Right cardiac atrium (tissue), 5 donors: ENCODE data around the gene GDPD5. TPM values are rescaled to one million over a fixed set of nuclear protein-coding genes. Genes with fewer than 3 reads are reported as not detected.
A peak's percentile ranks its signal among the peaks of the same experiment; 100 is the strongest.

Experiments used
- ATAC-seq, 2 donors: fragments of 200-7000 bp; cut with Tn5 transposase; one replicate each; pipeline versions ENCODE4 v1.8.0 to v1.9.1; 2020; ENCODE audit warnings: moderate library complexity in 2 of 2, mild to moderate bottlenecking in 1 of 2
- DNase-seq, 3 donors: peaks; one replicate each; pipeline ENCODE4 v3.0.0-alpha.2; 2020
- H3K27ac ChIP-seq: one replicate; pipeline ENCODE4 v1.5.1; 2013; ENCODE audit warnings: mild to moderate bottlenecking, low read length, control low read depth, moderate library complexity
- H3K27me3 ChIP-seq: one replicate; pipeline ENCODE4 v1.6.1; 2013; ENCODE audit not compliant: control insufficient read depth, insufficient read depth
- H3K4me1 ChIP-seq: one replicate; pipeline ENCODE4 v1.6.1; 2013; ENCODE audit warnings: low read length; ENCODE audit not compliant: control insufficient read depth, insufficient read depth
- H3K4me3 ChIP-seq: one replicate; pipeline ENCODE4 v1.5.1; 2013; ENCODE audit warnings: low read length, control low read depth
- H3K9me3 ChIP-seq: one replicate; pipeline ENCODE4 v1.6.1; 2013; ENCODE audit warnings: low read length; ENCODE audit not compliant: control insufficient read depth
- WGBS: extraction: QIAGEN DNeasy Blood & Tissue Kit; methylation state at CpG from one replicate; pipeline ENCODE4 v1.1.7; 2013; 5-methylcytosine and 5-hydroxymethylcytosine counted together
- intact Hi-C, 4 donors: fragments of 100-400 bp; cut with DNase I; formaldehyde crosslinking; loops; one replicate each; pipeline versions ENCODE4 v1.11.0 to v1.14.0; 2022 to 2023
- polyA plus RNA-seq: library from polyadenylated mRNA; stranded (reverse); fragments of 200-250 nt; gene quantifications from one replicate; pipeline ENCODE4 v1.2.3, GENCODE V29; 2013
- total RNA-seq, 4 donors: library from RNA; stranded (reverse); fragmentation: NEBNext Ultra II Directional; extraction: Animal tissue kit (Norgen Biotek cat#: 25700); gene quantifications; one replicate each; pipeline ENCODE4 v1.2.1, GENCODE V29; 2021
- donor health status: healthy with polysubstance abuse.
- donor health status: DM: no; HTN: yes; CAD: no.
- donor health status: DM: no; HTN: no; CAD: no.
- donor health status: DM: no; HTN: yes; CAD: no; lungs with severe emphysema.
- donor health status: DM: yes; HTN: yes; CAD: no.

The GDPD5 gene
- total and polyA plus RNA-seq, 5 donors: 5.3 to 8.5 (median 7.8) TPM

DNA sequence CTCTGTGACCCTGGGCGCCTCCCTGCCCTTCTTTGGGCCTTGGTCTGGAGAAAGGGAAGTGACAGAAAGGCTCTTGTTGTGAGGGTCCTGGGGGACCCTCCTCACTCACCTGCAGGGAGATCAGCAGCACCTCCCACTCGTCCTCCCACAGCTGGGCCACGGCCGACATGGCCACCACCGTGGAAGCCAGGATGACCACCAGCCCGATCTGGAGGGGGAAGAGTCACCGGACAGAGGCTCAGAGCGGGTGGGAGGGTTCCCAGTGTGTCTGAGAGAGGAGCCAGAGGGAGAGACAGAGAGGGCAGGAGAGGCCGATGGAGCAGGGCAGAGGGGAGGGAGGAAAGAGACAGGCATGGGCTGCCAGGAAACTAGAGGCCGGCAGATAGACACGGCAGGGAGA, 76.0 kb downstream of the GDPD5 start:
- Histone ChIP-seq H3K9me3 (no peaks in the 10 kb centered on the region), H3K27ac (no peak overlapping the region), H3K4me3 (no peak overlapping the region), H3K4me1 (no peaks in the 10 kb centered on the region), H3K27me3 (no peaks in the 10 kb centered on the region)
- ATAC-seq (no peak), DNase-seq (no peak)
- intact Hi-C loops: loop anchor here in 3 of 4 donors (2.0 to 10.0 kb wide), 3 partner anchors 65 to 83 kb away; no protein-coding TSS in a partner anchor
- WGBS: 90% methylated on average over 11 of the region's 11 CpGs

GRCh38 chr11:75449271-75449670, 76.5 kb downstream of the GDPD5 start:
- no peak overlapping the region for H3K27ac ChIP-seq
- WGBS: 93% methylated on average over 10 of the region's 10 CpGs
- no peaks in the 10 kb centered on the region for H3K9me3 ChIP-seq
- ATAC-seq (no peak), DNase-seq (no peak)
- no peaks in the 10 kb centered on the region for H3K27me3 ChIP-seq
- H3K4me1 ChIP-seq: no peaks in the 10 kb centered on the region
- intact Hi-C loops: loop anchor here in 3 of 4 donors (2.0 to 5.0 kb wide), 2 partner anchors 80 to 83 kb away; no protein-coding TSS in a partner anchor
- no peak overlapping the region for H3K4me3 ChIP-seq

DNA sequence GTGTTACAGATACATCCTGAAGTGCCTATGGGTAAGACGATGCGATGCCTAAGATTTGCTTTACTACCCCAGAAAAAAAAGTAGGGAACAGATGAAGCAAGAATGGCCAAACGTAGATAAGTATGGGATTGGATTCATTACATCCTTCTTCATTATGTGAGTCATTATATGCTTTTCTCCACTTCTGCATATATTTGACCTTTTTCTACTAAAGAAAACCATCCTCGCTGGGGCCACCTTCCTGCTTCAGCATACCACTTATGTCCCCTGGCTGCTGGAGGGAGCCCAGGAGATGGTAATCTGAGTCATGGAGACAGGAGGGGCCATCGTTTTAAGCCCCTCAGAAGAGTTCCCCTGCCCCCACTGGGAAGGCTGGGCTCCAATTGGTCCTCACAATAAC, 78.3 kb downstream of the GDPD5 start:
- DNase-seq (no peak), ATAC-seq (no peak)
- Histone ChIP-seq H3K27ac (no peak overlapping the region), H3K4me3 (no peak overlapping the region), H3K4me1 (no peaks in the 10 kb centered on the region), H3K9me3 (no peaks in the 10 kb centered on the region), H3K27me3 (no peaks in the 10 kb centered on the region)
- WGBS: 78% methylated on average over 5 of the region's 5 CpGs
- intact Hi-C loops: loop anchor here in 2 of 4 donors (5.0 kb wide), 1 partner anchor 85 kb away; no protein-coding TSS in a partner anchor

DNA sequence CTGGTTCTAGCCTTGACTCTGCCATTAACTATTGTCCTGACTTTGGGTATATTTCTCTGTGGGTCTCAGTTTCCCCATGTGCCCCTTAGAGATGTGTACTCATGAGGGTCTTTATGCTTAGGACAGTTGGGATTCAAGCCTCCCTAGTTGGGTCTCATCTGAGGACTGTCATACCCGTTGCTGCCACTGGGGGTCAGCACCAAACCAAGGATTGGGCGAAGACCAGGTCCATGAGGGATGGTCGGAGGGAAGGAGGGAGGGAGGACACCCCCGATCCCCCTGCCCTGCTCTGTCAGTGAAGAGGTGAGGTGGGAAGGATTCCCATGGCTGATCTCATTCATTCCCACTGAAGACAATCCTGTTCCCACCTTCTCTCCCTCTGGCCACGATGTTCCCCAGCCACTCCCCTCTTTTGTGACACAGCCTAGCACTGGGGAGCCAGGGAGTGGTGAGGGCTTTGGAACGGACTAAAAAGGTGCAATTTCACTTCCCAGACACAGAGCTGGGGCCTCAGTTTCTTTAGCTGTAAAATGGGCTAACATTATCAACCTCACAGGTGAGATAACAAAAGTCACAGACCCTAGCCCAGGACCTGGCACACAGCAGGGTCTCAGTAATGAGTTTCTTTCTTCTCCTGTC, 80.3 kb downstream of the GDPD5 start:
- intact Hi-C loops: loop anchor here in 3 of 4 donors (2.0 to 5.0 kb wide), 2 partner anchors 87 kb away; no protein-coding TSS in a partner anchor
- WGBS: 9% methylated on average over 6 of the region's 6 CpGs
- no peaks in the 10 kb centered on the region for H3K27me3 ChIP-seq

GRCh38 chr11:75443043-75443442, 82.7 kb downstream of the GDPD5 start:
- H3K4me1 ChIP-seq: no peaks in the 10 kb centered on the region
- 88% methylated on average over 12 of the region's 12 CpGs for WGBS
- no peaks in the 10 kb centered on the region for H3K27me3 ChIP-seq
- no peak overlapping the region for H3K4me3 ChIP-seq
- intact Hi-C loops: no loop called here
- ATAC-seq: no peak
- no peak overlapping the region for H3K27ac ChIP-seq
- no peaks in the 10 kb centered on the region for H3K9me3 ChIP-seq
- peak in 2 of 3 donors; percentile 45 to 49 for DNase-seq

More for the DNA sequence above, 80.3 kb downstream of the GDPD5 start:
- Histone ChIP-seq H3K27ac (no peak overlapping the region), H3K4me1 (no peaks in the 10 kb centered on the region), H3K9me3 (no peaks in the 10 kb centered on the region), H3K4me3 (no peak overlapping the region)
- DNase-seq (peak; percentile 67 to 88 (median 84)), ATAC-seq (peak; percentile 54 to 72)

GRCh38 chr11:75442161-75442885, 83.4 kb downstream of the GDPD5 start:
- WGBS: 88% methylated on average over 15 of the region's 15 CpGs
- Histone ChIP-seq H3K9me3 (no peaks in the 10 kb centered on the region), H3K27me3 (no peaks in the 10 kb centered on the region), H3K4me3 (no peak overlapping the region), H3K27ac (no peak overlapping the region), H3K4me1 (no peaks in the 10 kb centered on the region)
- peak in 1 of 2 donors; percentile 11 for ATAC-seq
- DNase-seq: peak in 2 of 3 donors; percentile 43 to 52
- intact Hi-C loops: no loop called here

DNA sequence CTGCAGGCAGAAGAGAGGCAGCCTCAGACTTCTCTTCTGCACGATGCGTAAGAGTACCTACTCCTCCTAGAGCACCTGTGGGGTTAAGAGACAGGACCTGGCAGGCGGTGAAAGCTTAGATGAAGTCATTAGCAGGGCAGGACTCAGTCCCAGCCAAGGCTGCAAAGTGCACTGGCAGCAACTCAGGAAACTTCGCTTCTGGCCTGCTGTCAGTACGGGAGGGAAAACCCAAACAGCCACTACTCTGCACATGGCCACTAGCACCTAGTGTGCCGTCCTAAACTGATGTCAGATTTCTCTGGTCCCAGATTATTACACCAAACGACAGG, 84.0 kb downstream of the GDPD5 start:
- no peak overlapping the region for H3K27ac ChIP-seq
- no peaks in the 10 kb centered on the region for H3K27me3 ChIP-seq
- no peaks in the 10 kb centered on the region for H3K4me1 ChIP-seq
- peak in 1 of 3 donors; percentile 36 for DNase-seq
- no peaks in the 10 kb centered on the region for H3K9me3 ChIP-seq
- ATAC-seq: peak in 1 of 2 donors; percentile 4
- 70% methylated on average over 7 of the region's 7 CpGs for WGBS
- H3K4me3 ChIP-seq: no peak overlapping the region
- intact Hi-C loops: no loop called here

GRCh38 chr11:75440960-75441803, 84.6 kb downstream of the GDPD5 start:
- Histone ChIP-seq H3K9me3 (no peaks in the 10 kb centered on the region), H3K4me1 (no peaks in the 10 kb centered on the region), H3K27me3 (no peaks in the 10 kb centered on the region), H3K4me3 (no peak overlapping the region), H3K27ac (no peak overlapping the region)
- intact Hi-C loops: no loop called here
- peak in 2 of 3 donors; percentile 37 for DNase-seq
- ATAC-seq: no peak
- 88% methylated on average over 27 of the region's 27 CpGs for WGBS

DNA sequence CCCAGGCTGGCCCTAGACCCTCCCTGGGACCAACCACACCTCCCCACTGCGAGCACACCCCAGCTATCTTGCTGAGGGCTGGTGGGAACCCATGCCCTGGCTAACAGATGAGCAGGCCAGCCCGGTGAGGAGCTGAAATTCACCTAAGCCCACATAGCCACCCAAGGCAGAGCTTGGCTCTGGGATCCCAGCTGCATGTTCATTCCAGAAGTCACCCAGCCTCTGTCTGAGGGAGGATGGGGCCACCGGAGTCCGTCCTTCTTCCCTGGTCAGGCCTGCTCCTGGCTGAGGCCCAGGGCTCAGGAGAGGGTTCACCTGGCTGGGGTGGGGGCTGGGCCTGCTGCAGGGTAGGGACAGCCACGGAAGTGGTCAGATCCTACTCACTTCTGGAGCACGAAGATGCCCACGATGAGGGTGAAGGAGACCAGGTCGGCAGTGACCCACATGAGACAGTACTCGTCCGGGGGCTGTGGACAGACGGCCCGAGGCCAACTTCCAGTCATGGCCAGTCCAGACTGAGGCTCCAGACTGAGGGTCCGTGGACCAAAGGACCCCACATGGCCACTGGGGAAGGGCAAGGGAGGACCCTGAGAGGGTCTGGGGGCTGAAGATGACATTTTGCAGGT, 86.1 kb downstream of the GDPD5 start:
- Histone ChIP-seq H3K4me1 (no peaks in the 10 kb centered on the region), H3K9me3 (no peaks in the 10 kb centered on the region), H3K27me3 (no peaks in the 10 kb centered on the region), H3K27ac (no peak overlapping the region), H3K4me3 (no peak overlapping the region)
- intact Hi-C loops: no loop called here
- peak in 1 of 3 donors; percentile 20 for DNase-seq
- 85% methylated on average over 13 of the region's 13 CpGs for WGBS
- no peak for ATAC-seq

DNA sequence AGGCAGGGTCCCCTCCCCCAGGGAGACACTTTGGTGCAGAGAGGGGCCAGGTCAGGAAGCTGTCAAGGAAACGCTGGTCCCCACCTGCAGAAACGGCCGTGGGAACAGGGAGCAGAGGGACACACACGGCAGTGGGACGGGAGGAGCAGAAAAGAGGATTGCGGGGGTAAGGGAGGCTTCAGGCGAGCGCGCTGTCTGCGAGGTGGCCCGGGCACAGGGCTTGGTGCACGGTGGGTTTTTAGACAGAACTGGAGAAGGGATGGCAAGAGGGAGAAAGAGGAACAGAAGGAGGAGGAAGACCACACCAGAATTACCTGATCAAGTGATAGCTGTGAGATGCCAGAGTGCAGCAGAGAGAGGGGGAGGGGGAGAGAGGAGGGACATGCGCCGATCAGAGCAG, 86.7 kb downstream of the GDPD5 start:
- Histone ChIP-seq H3K4me1 (no peaks in the 10 kb centered on the region), H3K27ac (no peak overlapping the region), H3K27me3 (no peaks in the 10 kb centered on the region), H3K4me3 (no peak overlapping the region), H3K9me3 (no peaks in the 10 kb centered on the region)
- DNase-seq (no peak), ATAC-seq (no peak)
- intact Hi-C loops: no loop called here
- WGBS: 75% methylated on average over 14 of the region's 14 CpGs
